MM.1S (cell line): Measurements from ENCODE around the gene PSMC5.
"Not testable (repeated sequence)": the region's sequence is repeated elsewhere in the genome, so short reads cannot be mapped to it uniquely, and the experiment has no call there.

ENCODE experiments used
- DNase-seq: peaks from one replicate; pipeline ENCODE4 v3.0.0-alpha.2; 2015
- H2AFZ ChIP-seq: fragments of 300-600 bp; sonication (generic); 2 replicates; pipeline ENCODE4 v1.6.0; 2016; ENCODE audit warnings: antibody characterized with exemption, low read length
- H3F3A ChIP-seq: fragments of 300-600 bp; sonication (generic); 2 replicates; pipeline ENCODE4 v1.6.1; 2016; ENCODE audit warnings: mild to moderate bottlenecking, antibody characterized with exemption, low read length, moderate library complexity, mixed read lengths; ENCODE audit not compliant: insufficient read depth
- H3K27ac ChIP-seq: fragments of 300-600 bp; sonication (generic); 2 replicates; pipeline ENCODE4 v1.5.1; 2016; ENCODE audit warnings: mild to moderate bottlenecking, low read length
- H3K27me3 ChIP-seq: fragments of 300-600 bp; sonication (generic); replicated peaks from 2 replicates; pipeline ENCODE4 v1.6.0; 2016; ENCODE audit warnings: low read length; ENCODE audit not compliant: insufficient read depth
- H3K36me3 ChIP-seq: fragments of 300-600 bp; sonication (generic); replicated peaks from 2 replicates; pipeline ENCODE4 v1.6.1; 2016; ENCODE audit warnings: mild to moderate bottlenecking, low read length, mixed read lengths; ENCODE audit not compliant: insufficient read depth
- H3K4me1 ChIP-seq: fragments of 300-600 bp; sonication (generic); 2 replicates; pipeline ENCODE4 v1.6.1; 2016; ENCODE audit warnings: low read length, mixed read lengths
- H3K4me2 ChIP-seq: fragments of 300-600 bp; sonication (generic); 2 replicates; pipeline ENCODE4 v1.6.0; 2016; ENCODE audit warnings: low read depth, low read length
- H3K4me3 ChIP-seq: fragments of 300-600 bp; sonication (generic); 2 replicates; pipeline ENCODE4 v1.5.1; 2016; ENCODE audit warnings: low read length, mixed read lengths
- H3K79me2 ChIP-seq: fragments of 300-600 bp; sonication (generic); 2 replicates; pipeline ENCODE4 v1.6.1; 2016; ENCODE audit warnings: mixed run types, low read length, mixed read lengths
- H3K9ac ChIP-seq: fragments of 300-600 bp; sonication (generic); 2 replicates; pipeline ENCODE4 v1.6.1; 2016; ENCODE audit warnings: low read length, mixed read lengths
- H3K9me2 ChIP-seq: fragments of 300-600 bp; sonication (generic); replicated peaks from 2 replicates; pipeline ENCODE4 v1.6.1; 2016; ENCODE audit warnings: mild to moderate bottlenecking, low read length, mixed read lengths; ENCODE audit not compliant: insufficient read depth
- H3K9me3 ChIP-seq: fragments of 300-600 bp; sonication (generic); replicated peaks from 2 replicates; pipeline ENCODE4 v1.6.1; 2016; ENCODE audit warnings: mild to moderate bottlenecking, low read length, mixed read lengths; ENCODE audit not compliant: insufficient read depth
- H4K20me1 ChIP-seq: fragments of 300-600 bp; sonication (generic); 2 replicates; pipeline ENCODE4 v1.6.1; 2016; ENCODE audit warnings: mild to moderate bottlenecking, low read length, moderate library complexity, mixed read lengths; ENCODE audit not compliant: insufficient read depth
- EZH2 ChIP-seq: fragments of 300-600 bp; sonication (generic); optimal IDR thresholded peaks from 2 replicates; pipeline ENCODE3; 2017; ENCODE audit warnings: low read depth, mild to moderate bottlenecking, antibody characterized with exemption, low read length, mixed read lengths
- EZH2phosphoT487 ChIP-seq: fragments of 300-600 bp; sonication (generic); IDR thresholded peaks from 2 replicates; pipeline ENCODE4 v1.6.1; 2018; ENCODE audit warnings: antibody characterized with exemption, low read length
- TF ChIP-seq, protein P1 (sequence below): fragments of 300-600 bp; sonication (generic); IDR thresholded peaks from 2 replicates; pipeline ENCODE4 v1.5.1; 2016; ENCODE audit warnings: antibody characterized with exemption, low read length, mixed read lengths

Gene PSMC5

GRCh38 chr17:63880706-63881105, 53.5 kb downstream of the PSMC5 start:
- Histone ChIP-seq H3K4me2 (no peak overlapping the region), H3K9me2 (no peaks in the 10 kb centered on the region)
- TF ChIP-seq EZH2phosphoT487, result no peak
- TF ChIP-seq, protein P1, sequence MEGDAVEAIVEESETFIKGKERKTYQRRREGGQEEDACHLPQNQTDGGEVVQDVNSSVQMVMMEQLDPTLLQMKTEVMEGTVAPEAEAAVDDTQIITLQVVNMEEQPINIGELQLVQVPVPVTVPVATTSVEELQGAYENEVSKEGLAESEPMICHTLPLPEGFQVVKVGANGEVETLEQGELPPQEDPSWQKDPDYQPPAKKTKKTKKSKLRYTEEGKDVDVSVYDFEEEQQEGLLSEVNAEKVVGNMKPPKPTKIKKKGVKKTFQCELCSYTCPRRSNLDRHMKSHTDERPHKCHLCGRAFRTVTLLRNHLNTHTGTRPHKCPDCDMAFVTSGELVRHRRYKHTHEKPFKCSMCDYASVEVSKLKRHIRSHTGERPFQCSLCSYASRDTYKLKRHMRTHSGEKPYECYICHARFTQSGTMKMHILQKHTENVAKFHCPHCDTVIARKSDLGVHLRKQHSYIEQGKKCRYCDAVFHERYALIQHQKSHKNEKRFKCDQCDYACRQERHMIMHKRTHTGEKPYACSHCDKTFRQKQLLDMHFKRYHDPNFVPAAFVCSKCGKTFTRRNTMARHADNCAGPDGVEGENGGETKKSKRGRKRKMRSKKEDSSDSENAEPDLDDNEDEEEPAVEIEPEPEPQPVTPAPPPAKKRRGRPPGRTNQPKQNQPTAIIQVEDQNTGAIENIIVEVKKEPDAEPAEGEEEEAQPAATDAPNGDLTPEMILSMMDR, result no peak
- TF ChIP-seq EZH2, result no peak

DNA sequence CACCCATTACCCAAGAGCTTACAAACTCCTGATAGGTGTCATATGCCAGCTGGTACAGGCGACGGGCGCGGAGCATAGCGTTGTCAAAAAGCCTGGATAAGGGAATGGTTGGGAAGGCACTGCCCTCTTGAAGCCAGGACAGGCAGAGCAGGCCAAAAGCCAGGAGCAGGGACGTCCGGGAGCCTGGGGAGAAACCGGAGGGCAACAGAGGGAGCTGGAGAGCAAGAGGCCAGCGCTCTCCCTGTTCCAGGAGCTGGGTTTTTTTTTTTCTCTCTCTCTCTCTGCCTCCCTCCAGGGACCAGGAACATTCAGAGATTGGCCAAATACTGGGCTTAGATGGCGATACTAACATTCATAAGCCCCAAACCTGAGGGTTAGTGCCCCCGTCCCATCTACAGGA, 54.1 kb downstream of the PSMC5 start:
- not testable (repeated sequence) for DNase-seq, H3K79me2 ChIP-seq, H2AFZ ChIP-seq, H3K9me3 ChIP-seq, H3K4me3 ChIP-seq, H3F3A ChIP-seq, H3K36me3 ChIP-seq, H3K4me1 ChIP-seq, H3K9me2 ChIP-seq, H3K9ac ChIP-seq, H4K20me1 ChIP-seq, H3K4me2 ChIP-seq, H3K27ac ChIP-seq
- H3K27me3 ChIP-seq, result peaks cover 20% of the 10 kb centered on the region

More at GRCh38 chr17:63880706-63881105, 53.5 kb downstream of the PSMC5 start:
- peaks cover 20% of the 10 kb centered on the region for H3K27me3 ChIP-seq
- H3K4me1 ChIP-seq, result no peaks in the 10 kb centered on the region
- H3F3A ChIP-seq, result no peaks in the 10 kb centered on the region
- no peaks in the 10 kb centered on the region for H3K36me3 ChIP-seq
- no peak overlapping the region for H3K4me3 ChIP-seq
- no peak overlapping the region for H3K9ac ChIP-seq
- no peak overlapping the region for H3K27ac ChIP-seq
- no peaks in the 10 kb centered on the region for H4K20me1 ChIP-seq
- no peak for DNase-seq
- no peaks in the 10 kb centered on the region for H3K79me2 ChIP-seq
- no peak overlapping the region for H2AFZ ChIP-seq
- H3K9me3 ChIP-seq, result no peaks in the 10 kb centered on the region
